ENCODE results near the gene NRP1. TPM values are rescaled to one million over a fixed set of nuclear protein-coding genes. Genes with fewer than 3 reads are reported as not detected.

The NRP1 gene
- total RNA-seq, 1 experiment from 2014 or later, result 174 TPM

DNA sequence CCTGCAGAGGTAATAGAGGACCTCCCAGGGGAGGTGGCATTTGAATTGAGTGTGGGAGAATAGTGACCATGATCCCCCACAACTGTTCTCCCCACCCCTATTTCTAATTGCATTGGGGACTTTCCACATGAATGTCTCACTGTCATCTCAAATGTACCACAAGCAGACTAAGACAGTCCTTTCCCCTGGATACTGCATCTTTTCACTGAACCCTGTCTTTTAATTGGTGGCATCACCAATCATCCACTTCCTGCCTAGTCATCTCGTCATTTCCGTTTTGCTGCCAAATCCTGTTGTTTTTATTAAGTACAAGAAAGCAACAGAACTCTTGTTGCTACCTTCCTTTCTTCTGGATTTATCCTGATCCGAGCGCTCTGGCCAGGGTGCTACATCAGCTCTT is 120.3 kb downstream of the NRP1 start:
- no peak for DNase-seq (ENCODE audit: low read depth)

GRCh38 chr10:33212061-33212748 is 122.3 kb downstream of the NRP1 start:
- no peak for DNase-seq (ENCODE audit: low read depth)

DNA sequence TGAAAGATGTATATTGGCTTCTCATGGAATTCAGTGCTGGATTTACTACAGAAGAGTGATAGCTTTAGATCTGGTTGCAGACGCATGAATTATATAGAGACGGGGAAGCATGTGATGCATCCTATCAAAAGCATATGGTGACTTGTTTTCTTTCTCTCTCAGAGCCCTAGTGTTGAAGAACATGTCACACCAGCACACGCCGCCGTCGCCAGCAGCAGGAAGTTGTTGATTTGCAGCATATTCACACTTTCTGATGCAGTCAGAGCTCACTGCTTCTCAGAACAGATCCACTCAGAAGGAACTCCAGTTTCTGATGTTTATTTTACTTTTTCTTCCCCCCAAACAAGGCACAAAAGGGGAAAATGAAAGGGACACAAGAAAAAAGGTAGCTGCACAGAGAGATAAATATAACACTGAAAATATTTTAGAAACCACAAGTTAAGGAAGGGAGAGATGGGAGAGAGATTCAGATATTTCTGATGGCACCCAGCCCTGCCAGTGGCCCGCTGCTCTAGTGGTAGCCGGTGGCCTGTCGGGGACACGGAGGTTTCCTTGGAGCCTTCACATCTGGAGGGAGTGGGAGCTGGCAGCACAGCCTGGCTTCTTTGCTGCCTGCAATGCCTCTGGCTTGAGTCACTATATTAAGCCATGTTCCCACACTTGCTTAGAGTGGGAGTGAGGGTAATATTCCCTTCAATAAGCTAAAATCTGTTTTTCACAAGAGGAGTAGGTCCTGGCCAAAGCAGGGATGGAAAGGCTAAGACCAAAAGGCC is 123.2 kb downstream of the NRP1 start:
- DNase-seq (ENCODE audit: low read depth), result peak; percentile 83

- DNase-seq (ENCODE audit: low read depth), result no peak
Measured at GRCh38 chr10:33209802-33210201, 124.7 kb downstream of the NRP1 start.

DNA sequence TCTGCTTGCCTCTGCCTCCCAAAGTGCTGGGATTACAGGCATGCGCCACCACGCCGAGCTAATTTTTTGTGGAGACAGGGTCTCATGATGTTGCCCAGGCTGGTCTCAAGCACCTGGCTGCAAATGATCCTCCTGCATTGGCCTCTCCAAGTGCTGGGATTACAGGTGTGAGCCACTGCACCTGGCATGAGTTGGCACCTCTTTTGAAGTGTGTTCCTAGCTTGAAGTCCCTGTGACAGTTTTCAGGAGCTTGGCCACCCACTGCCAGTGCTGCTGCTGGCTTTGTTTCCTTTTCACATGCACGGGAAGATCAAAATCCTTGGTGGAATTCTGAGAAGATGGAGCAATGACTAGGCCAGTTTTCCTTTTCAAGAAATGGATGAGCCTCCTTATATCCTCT is 126.3 kb downstream of the NRP1 start:
- no peak for DNase-seq (ENCODE audit: low read depth)

GRCh38 chr10:33204031-33204430 is 130.4 kb downstream of the NRP1 start:
- DNase-seq (ENCODE audit: low read depth), result no peak

GRCh38 chr10:33201971-33202370 is 132.5 kb downstream of the NRP1 start:
- no peak for DNase-seq (ENCODE audit: low read depth)

- no peak for DNase-seq (ENCODE audit: low read depth)
Measured at GRCh38 chr10:33201056-33201780, 133.2 kb downstream of the NRP1 start.

GRCh38 chr10:33199731-33200232 is 134.7 kb downstream of the NRP1 start:
- no peak for DNase-seq (ENCODE audit: low read depth)

- DNase-seq (ENCODE audit: low read depth), result no peak
Measured at GRCh38 chr10:33198610-33199009, 135.9 kb downstream of the NRP1 start.

DNA sequence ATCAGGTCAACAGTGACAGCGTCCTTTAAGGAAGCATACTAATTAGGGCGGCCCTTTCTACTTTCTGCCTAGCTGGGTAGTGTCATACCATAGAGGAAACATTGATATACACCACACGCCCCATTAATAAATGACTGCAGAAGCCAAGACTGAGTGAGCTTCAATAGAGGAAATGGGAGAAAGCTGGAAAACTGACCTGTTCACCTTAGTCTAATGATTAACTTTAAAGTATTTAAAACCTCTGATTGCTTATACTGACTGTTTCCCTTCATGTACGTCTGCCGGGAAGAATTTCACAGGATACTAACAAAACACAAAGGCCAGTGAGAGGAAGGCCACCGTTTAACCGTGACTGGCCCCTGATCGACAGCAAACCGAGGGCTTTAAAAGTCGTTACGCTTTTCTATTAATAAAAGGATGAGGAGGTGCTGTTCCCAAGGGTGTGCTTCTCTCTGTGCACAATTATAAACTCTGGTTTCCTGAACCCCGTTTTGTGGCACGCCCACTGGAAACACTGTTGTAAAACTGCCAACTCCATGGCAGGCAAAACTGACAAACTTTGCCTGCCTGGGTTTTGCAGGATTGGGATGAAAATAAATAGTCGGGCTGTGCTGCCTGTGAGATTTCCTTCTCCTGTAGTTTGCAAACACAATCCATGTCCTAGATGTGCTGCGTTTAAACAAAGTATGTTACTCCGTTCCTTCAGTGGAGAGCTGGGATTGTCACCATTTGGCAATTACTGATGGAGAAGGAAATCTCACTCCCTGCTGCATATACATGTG is 137.6 kb downstream of the NRP1 start:
- no peak for DNase-seq (ENCODE audit: low read depth)

DNA sequence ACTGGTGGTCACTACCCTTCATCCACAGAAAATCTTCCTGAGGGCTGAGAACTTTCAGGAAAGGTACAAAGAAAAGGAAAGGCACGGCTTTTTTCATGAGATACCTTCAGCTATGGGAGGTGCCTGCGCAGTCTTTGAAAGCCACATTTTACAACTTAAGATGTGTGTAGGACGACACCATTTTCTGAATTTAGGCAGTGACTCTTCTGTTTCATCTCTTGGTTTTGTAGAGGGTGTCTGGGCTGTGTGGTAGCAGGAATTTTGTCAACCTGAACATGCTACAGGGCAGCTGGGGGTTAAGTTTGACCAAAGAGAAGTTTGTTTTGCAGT is 138.1 kb downstream of the NRP1 start:
- no peak for DNase-seq (ENCODE audit: low read depth)

DNA sequence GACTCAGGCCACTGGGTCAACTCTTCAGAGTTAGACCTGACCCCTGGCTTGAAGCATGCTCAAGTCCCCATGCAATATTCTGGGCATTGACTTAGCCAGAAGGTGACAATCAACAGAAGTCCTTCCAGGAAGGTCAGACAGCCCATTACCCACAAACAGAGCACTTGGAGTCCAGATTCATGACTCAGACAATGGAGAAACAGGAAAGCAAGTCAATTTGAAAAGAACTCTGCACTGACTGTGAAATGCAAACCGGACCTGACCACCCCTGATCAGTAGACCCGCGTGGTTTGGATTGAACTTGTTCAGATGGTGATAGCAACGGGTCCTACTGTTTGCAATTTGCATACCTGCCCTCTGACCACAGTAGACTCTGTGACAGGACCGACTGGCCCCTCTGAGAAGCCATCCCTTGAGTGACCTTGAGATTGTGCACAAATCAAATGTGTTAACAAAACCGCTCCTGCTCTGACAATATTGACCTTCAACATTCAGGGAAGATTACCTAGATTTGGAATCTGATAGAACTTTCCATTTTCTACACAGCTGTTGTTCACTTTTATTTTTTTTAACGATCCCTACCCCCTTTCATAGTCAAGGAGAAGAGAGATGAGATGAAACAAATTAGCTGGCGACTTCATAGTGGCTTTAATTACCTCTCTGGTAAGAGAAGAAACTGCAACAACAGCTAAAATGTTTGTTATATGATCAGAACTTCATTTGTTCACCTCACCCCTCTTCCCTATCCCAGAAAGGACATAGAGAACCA is 138.7 kb downstream of the NRP1 start:
- DNase-seq (ENCODE audit: low read depth), result peak; percentile 42

- peak; percentile 78 for DNase-seq (ENCODE audit: low read depth)
Measured at GRCh38 chr10:33193701-33194521, 140.6 kb downstream of the NRP1 start.

DNA sequence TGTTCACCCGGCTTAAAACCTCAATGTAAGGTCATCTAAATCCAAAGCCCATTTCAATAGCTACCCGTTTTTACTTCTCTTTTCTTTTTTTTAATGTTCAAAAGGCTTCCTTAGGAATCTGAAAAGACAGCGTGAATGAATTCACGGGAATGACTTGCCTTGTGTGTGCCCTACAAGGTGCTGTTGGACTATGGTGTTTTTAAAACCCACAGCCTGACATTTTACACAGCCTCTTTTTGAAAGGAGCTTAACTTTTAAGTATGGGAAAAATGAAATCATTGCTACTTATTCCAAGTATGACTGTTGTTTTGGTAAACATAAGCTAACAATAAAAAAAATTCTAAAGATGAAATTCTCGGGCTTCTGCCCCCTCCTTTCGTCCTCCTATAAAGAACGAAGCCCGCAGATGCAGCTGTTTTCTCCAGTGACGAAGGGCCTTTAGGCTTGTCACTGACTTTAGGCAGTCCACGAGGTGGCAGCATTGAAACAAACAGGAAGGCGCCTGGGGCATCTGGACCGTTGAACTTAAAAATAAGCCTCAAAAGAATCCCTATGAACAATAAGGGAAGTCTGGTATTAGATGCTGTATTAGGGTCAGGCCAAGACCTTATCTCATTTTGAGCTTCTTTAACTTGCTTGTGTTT is 141.3 kb downstream of the NRP1 start:
- DNase-seq (ENCODE audit: low read depth), result peak; percentile 96

GRCh38 chr10:33192190-33192589 is 142.3 kb downstream of the NRP1 start:
- DNase-seq (ENCODE audit: low read depth), result no peak

GRCh38 chr10:33190406-33190805 is 144.1 kb downstream of the NRP1 start:
- DNase-seq (ENCODE audit: low read depth), result no peak

DNA sequence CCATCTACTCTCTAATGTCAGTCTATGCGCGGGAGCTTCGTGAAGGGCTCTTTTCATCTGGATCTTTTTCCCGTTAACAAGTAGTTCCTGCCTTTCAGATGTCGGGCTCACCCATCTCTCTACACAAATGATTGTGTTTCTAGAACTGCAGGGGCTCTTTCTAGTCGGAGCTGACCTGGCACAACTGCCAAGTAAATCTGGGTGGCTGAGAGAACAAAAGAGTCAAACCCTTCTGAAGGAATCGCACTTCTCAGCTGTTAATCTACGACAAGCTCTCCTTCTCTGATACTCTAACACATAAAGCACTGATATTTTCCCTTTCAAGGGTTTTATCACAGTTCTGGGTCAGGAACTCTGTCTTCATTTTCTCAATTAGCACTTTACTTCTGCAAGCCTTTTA is 144.7 kb downstream of the NRP1 start:
- DNase-seq (ENCODE audit: low read depth), result no peak

GRCh38 chr10:33189363-33189762 is 145.1 kb downstream of the NRP1 start:
- DNase-seq (ENCODE audit: low read depth), result no peak
